Measurements from ENCODE around the gene IL17C. TPM values are rescaled to one million over a fixed set of nuclear protein-coding genes. Genes with fewer than 3 reads are reported as not detected.
A peak's percentile ranks its signal among the peaks of the same experiment; 100 is the strongest.

IL17C gene
- total and polyA plus RNA-seq, 4 donors = 0.14 to 1.8 TPM; not detected in 2

GRCh38 chr16:88687254-88687576 is 48.8 kb downstream of the IL17C start:
- H3K9ac ChIP-seq (ENCODE audit: insufficient read depth in 1 of 2, low read length in 2 of 2) = no peak overlapping the region
- no peak overlapping the region for H3K4me3 ChIP-seq
- WGBS, 2 donors = 70 to 84% methylated on average over 10 of the region's 10 CpGs
- H3K36me3 ChIP-seq (ENCODE audit: control insufficient read depth in 4 of 4, insufficient read depth in 4 of 4, low read length in 4 of 4) = no peaks in the 10 kb centered on the region
- H3K9me3 ChIP-seq (ENCODE audit: control insufficient read depth in 4 of 4, insufficient read depth in 3 of 4, low read length in 3 of 4) = no peaks in the 10 kb centered on the region
- no peak for TF ChIP-seq CTCF (IDR thresholded peaks at IDR 0.05; ENCODE audit: control extremely low read depth, extremely low read depth)
- DNase-seq (no peak), ATAC-seq (ENCODE audit: insufficient read depth, low FRiP score) (no peak)
- peaks cover 0 to 46% (median 37%) of the 10 kb centered on the region in 3 donors for H3K27me3 ChIP-seq (ENCODE audit: control insufficient read depth in 3 of 3, insufficient read depth in 3 of 3, low read length in 2 of 3)
- H3K4me1 ChIP-seq (ENCODE audit: control insufficient read depth in 5 of 5, insufficient read depth in 5 of 5, low read length in 5 of 5) = peaks cover 0 to 10% (median 0%) of the 10 kb centered on the region in 5 donors
- H3K27ac ChIP-seq (ENCODE audit: low read depth in 1 of 2, low read length in 1 of 2) = no peak overlapping the region

GRCh38 chr16:88687676-88688012 is 49.3 kb downstream of the IL17C start:
- no peak for ATAC-seq (ENCODE audit: insufficient read depth, low FRiP score)
- Histone ChIP-seq H3K27me3 (ENCODE audit: control insufficient read depth in 3 of 3, insufficient read depth in 3 of 3, low read length in 2 of 3) (peaks cover 0 to 46% (median 37%) of the 10 kb centered on the region in 3 donors), H3K27ac (ENCODE audit: low read depth in 1 of 2, low read length in 1 of 2) (no peak overlapping the region), H3K9me3 (ENCODE audit: control insufficient read depth in 4 of 4, insufficient read depth in 3 of 4, low read length in 3 of 4) (no peaks in the 10 kb centered on the region), H3K36me3 (ENCODE audit: control insufficient read depth in 4 of 4, insufficient read depth in 4 of 4, low read length in 4 of 4) (no peaks in the 10 kb centered on the region), H3K4me3 (no peak overlapping the region), H3K4me1 (ENCODE audit: control insufficient read depth in 5 of 5, insufficient read depth in 5 of 5, low read length in 5 of 5) (peaks cover 0 to 10% (median 0%) of the 10 kb centered on the region in 5 donors), H3K9ac (ENCODE audit: insufficient read depth in 1 of 2, low read length in 2 of 2) (no peak overlapping the region)
- no peak for DNase-seq
- no peak for TF ChIP-seq CTCF (IDR thresholded peaks at IDR 0.05; ENCODE audit: control extremely low read depth, extremely low read depth)
- WGBS, 2 donors = 65 to 78% methylated on average over 3 of the region's 3 CpGs

GRCh38 chr16:88688013-88688778 is 49.8 kb downstream of the IL17C start:
- DNase-seq (peak in 1 of 3 donors; percentile 55), ATAC-seq (ENCODE audit: insufficient read depth, low FRiP score) (no peak)
- Histone ChIP-seq H3K9ac (ENCODE audit: insufficient read depth in 1 of 2, low read length in 2 of 2) (no peak overlapping the region), H3K36me3 (ENCODE audit: control insufficient read depth in 4 of 4, insufficient read depth in 4 of 4, low read length in 4 of 4) (no peaks in the 10 kb centered on the region), H3K27me3 (ENCODE audit: control insufficient read depth in 3 of 3, insufficient read depth in 3 of 3, low read length in 2 of 3) (peaks cover 0 to 46% (median 37%) of the 10 kb centered on the region in 3 donors), H3K9me3 (ENCODE audit: control insufficient read depth in 4 of 4, insufficient read depth in 3 of 4, low read length in 3 of 4) (no peaks in the 10 kb centered on the region), H3K27ac (ENCODE audit: low read depth in 1 of 2, low read length in 1 of 2) (no peak overlapping the region), H3K4me1 (ENCODE audit: control insufficient read depth in 5 of 5, insufficient read depth in 5 of 5, low read length in 5 of 5) (peaks cover 0 to 10% (median 0%) of the 10 kb centered on the region in 5 donors), H3K4me3 (no peak overlapping the region)
- WGBS, 2 donors = 43 to 49% methylated on average over 24 to 28 of the region's 28 CpGs
- no peak for TF ChIP-seq CTCF (IDR thresholded peaks at IDR 0.05; ENCODE audit: control extremely low read depth, extremely low read depth)

Other genes starting within 250 kb of the IL17C start
- gene ZFPM1, start 185.3 kb upstream of the IL17C start, total RNA-seq = 1 to 10 TPM in 1 of 2 donors, under 1 TPM in 1; 0.57 to 9.0 TPM
- 1 to 10 TPM; 2.1 to 3.6 TPM for gene ZFPM1, start 185.3 kb upstream of the IL17C start, polyA plus RNA-seq
- gene ZC3H18, start 68.2 kb upstream of the IL17C start, total RNA-seq = 10 to 100 TPM; 21.2 to 44.0 TPM
- 10 to 100 TPM; 25.3 to 31.9 TPM for gene ZC3H18, start 68.2 kb upstream of the IL17C start, polyA plus RNA-seq
- gene CYBA, start 12.5 kb downstream of the IL17C start, total RNA-seq = 100 to 1,000 TPM; 113 to 404 TPM
- gene CYBA, start 12.5 kb downstream of the IL17C start, polyA plus RNA-seq = 100 to 1,000 TPM; 294 to 879 TPM
- 100 to 1,000 TPM in 1 of 2 donors, 10 to 100 TPM in 1; 39.1 to 123 TPM for gene MVD, start 24.5 kb downstream of the IL17C start, total RNA-seq
- gene MVD, start 24.5 kb downstream of the IL17C start, polyA plus RNA-seq = 100 to 1,000 TPM; 115 to 135 TPM
- gene SNAI3, start 47.9 kb downstream of the IL17C start, total RNA-seq = 1 to 10 TPM; 1.1 to 2.6 TPM
- 1 to 10 TPM; 3.2 to 3.8 TPM for gene SNAI3, start 47.9 kb downstream of the IL17C start, polyA plus RNA-seq
- gene RNF166, start 67.8 kb downstream of the IL17C start, total RNA-seq = 10 to 100 TPM; 15.2 to 45.9 TPM
- 10 to 100 TPM; 42.4 to 51.6 TPM for gene RNF166, start 67.8 kb downstream of the IL17C start, polyA plus RNA-seq
- 10 to 100 TPM in 1 of 2 donors, 1 to 10 TPM in 1; 5.7 to 23.4 TPM for gene CTU2, start 67.9 kb downstream of the IL17C start, total RNA-seq
- 10 to 100 TPM; 17.2 to 19.4 TPM for gene CTU2, start 67.9 kb downstream of the IL17C start, polyA plus RNA-seq
- gene PIEZO1, start 146.6 kb downstream of the IL17C start, total RNA-seq = 100 to 1,000 TPM; 113 to 200 TPM
- 100 to 1,000 TPM; 180 to 207 TPM for gene PIEZO1, start 146.6 kb downstream of the IL17C start, polyA plus RNA-seq
- 1 to 10 TPM; 3.0 to 5.8 TPM for gene CDT1, start 165.2 kb downstream of the IL17C start, total RNA-seq
- 1 to 10 TPM; 2.0 to 3.6 TPM for gene CDT1, start 165.2 kb downstream of the IL17C start, polyA plus RNA-seq
- 100 to 1,000 TPM in 1 of 2 donors, 10 to 100 TPM in 1; 44.2 to 196 TPM for gene APRT, start 173.4 kb downstream of the IL17C start, total RNA-seq
- 100 to 1,000 TPM; 157 to 260 TPM for gene APRT, start 173.4 kb downstream of the IL17C start, polyA plus RNA-seq
- gene GALNS, start 218.4 kb downstream of the IL17C start, total RNA-seq = 10 to 100 TPM; 33.6 to 61.9 TPM
- 10 to 100 TPM; 21.4 to 26.9 TPM for gene GALNS, start 218.4 kb downstream of the IL17C start, polyA plus RNA-seq
- 10 to 100 TPM; 34.2 to 55.4 TPM for gene TRAPPC2L, start 218.6 kb downstream of the IL17C start, total RNA-seq
- 100 to 1,000 TPM in 1 of 2 donors, 10 to 100 TPM in 1; 41.5 to 106 TPM for gene TRAPPC2L, start 218.6 kb downstream of the IL17C start, polyA plus RNA-seq
- not detected for gene PABPN1L, start 228.1 kb downstream of the IL17C start, total RNA-seq
- under 1 TPM; 0.03 to 0.22 TPM for gene PABPN1L, start 228.1 kb downstream of the IL17C start, polyA plus RNA-seq

Data from lung (tissue), 12 donors.